ACC112 (cell line): ENCODE results near the gene OR52R1.

Experiments used
- H2AFZ ChIP-seq: fragments of 200-600 bp; sonication (generic); one replicate; pipeline ENCODE4 v1.6.0; 2017; ENCODE audit warnings: antibody characterized with exemption, low read length; ENCODE audit not compliant: unreplicated experiment
- H3K27ac ChIP-seq: fragments of 200-600 bp; sonication (generic); 2 replicates; pipeline ENCODE4 v1.5.1; 2014; ENCODE audit warnings: low read depth, mild to moderate bottlenecking, antibody characterized with exemption, low read length, moderate library complexity
- H3K27me3 ChIP-seq: fragments of 200-600 bp; sonication (generic); 2 replicates; pipeline ENCODE4 v1.6.1; 2014; ENCODE audit warnings: mild to moderate bottlenecking, antibody characterized with exemption, low read length, moderate library complexity, mixed read lengths; ENCODE audit not compliant: insufficient read depth
- H3K36me3 ChIP-seq: fragments of 200-600 bp; sonication (generic); 2 replicates; pipeline ENCODE4 v1.6.1; 2016; ENCODE audit warnings: mild to moderate bottlenecking, antibody characterized with exemption, low read length, moderate library complexity, mixed read lengths; ENCODE audit not compliant: insufficient read depth
- H3K4me1 ChIP-seq: fragments of 200-600 bp; sonication (generic); one replicate; pipeline ENCODE4 v1.6.1; 2016; ENCODE audit warnings: low read length, mixed read lengths; ENCODE audit not compliant: insufficient read depth, unreplicated experiment, control insufficient read depth
- H3K4me3 ChIP-seq: fragments of 200-600 bp; sonication (generic); 2 replicates; pipeline ENCODE4 v1.5.1; 2014; ENCODE audit warnings: mild to moderate bottlenecking, low read depth, low read length
- H3K79me2 ChIP-seq: fragments of 200-600 bp; sonication (generic); one replicate; pipeline ENCODE4 v1.6.0; 2016; ENCODE audit warnings: low read length; ENCODE audit not compliant: control insufficient read depth, unreplicated experiment, insufficient read depth

OR52R1 gene

DNA sequence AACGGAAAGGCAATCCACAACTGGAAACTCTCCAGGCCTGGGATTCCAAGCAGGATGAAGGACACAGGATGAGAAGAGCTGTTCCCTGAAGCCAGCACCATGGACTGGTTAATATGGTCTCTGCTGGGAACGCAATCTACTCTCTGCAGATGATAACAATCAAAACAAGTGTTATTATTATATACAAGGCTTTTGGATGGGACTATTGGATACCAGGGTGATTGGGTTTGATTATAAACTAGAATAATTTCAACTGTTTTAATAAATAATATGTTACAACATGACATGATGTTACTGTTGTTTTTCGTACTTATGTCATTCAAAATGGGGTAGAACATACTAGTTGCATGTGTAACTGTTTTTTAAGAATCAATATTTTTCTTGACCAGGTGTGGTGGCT, at the start of gene OR52R1:
OR52R1 (minus strand) TSS at position 101 of the 400 bp plus-strand sequence; CDS start at position 101, 0 bp downstream.
- Histone ChIP-seq H2AFZ (no peak within 1 kb of the TSS), H3K27ac (no peak within 1 kb of the TSS), H3K4me3 (no peak within 1 kb of the TSS), H3K4me1 (no peaks in the 10 kb centered on the region), H3K79me2 (no peaks in the 10 kb centered on the region), H3K27me3 (no peaks in the 10 kb centered on the region), H3K36me3 (no peaks in the 10 kb centered on the region)

DNA sequence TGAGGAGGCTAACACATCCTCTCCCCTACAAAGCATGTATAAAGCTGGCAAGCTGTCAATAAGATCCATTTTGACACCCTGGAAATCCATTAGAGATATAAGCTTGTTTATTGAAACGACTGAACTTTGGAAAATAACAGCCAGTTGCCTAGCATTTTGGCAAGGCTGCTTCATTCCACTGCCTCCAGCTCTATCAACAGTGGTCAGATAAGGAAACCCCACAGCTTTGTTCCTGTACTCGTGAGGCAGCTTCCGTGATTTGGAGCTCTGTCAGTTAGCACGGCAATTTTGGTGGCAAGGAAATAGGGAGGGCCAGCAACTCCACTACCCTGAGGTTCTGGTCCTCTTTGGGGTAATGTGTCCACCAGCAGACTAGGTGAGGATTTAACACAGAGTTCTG, 46.9 kb upstream of the OR52R1 start:
- no peak overlapping the region for H3K27ac ChIP-seq
- H3K4me3 ChIP-seq = no peak overlapping the region
- no peaks in the 10 kb centered on the region for H3K79me2 ChIP-seq
- H3K27me3 ChIP-seq = no peaks in the 10 kb centered on the region
- no peaks in the 10 kb centered on the region for H3K36me3 ChIP-seq
- no peaks in the 10 kb centered on the region for H3K4me1 ChIP-seq
- no peak overlapping the region for H2AFZ ChIP-seq

DNA sequence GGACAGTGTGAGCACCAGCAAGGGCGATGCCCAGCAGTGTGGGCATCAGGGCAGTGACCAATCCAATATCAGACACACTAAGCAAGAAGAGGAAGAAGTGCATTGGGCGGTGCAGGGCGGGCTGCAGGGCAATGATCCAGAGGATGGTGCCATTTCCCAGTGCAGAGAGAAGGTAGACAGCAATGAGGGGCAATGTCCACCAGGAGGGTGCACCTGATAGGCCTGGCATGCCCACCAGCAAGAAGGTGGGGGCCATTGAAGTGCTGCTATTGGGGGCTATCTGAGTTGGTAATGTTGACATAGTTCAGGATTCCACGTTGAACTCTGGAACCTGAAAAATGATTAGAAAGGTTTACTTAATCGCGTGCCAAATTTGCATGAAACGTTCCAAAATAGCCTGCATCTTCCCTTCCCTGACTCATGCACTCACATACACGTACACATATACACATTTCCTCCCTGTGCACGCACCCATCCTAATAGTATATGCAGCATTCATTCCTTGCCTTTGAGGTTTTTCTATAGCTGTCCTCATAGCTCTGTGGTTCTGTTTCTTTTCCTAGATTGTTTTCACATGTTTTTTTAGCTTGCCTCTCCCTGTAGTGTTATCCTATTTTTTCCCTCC, 44.8 kb upstream of the OR52R1 start, which contains the start of gene OR51S1:
OR51S1 (minus strand) TSS at position 301 of the 625 bp plus-strand sequence; CDS start at position 301, 0 bp downstream.
- H2AFZ ChIP-seq = no peak within 1 kb of the TSS

DNA sequence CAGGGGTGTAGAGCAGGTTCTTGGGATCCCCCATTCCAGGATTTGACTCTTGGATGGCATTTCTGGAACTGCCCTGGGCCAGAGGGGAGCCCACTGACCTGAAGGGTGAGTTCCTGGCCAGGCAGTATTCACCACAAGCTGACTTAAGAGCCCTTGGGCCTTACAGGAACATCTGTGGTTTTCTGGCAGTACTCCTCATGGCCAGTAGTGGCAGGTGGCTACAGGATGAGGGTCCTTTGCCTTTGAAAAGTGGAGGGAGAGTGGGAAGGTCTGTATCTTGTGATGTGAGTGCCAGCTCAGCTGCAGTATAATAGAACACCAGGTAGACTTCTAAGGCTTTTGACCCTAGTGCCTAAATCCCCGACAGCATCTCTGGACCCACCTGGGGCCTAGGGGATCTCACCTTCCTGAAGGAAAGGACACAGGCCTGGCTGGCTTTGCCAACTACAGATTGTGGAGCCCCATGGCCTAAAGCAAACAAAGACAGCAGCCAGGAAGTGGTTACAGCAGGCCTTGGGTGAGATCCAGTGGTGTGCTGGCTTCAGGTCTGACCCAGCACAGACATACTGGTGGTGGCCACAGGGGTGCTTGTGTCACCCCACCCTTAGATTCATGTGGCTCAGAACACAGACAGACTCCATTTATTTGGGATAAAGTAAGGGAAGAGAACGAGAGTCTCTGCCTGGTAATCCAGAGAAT, 35.8 kb upstream of the OR52R1 start:
- Histone ChIP-seq H3K79me2 (no peaks in the 10 kb centered on the region), H3K4me3 (no peak overlapping the region), H3K36me3 (no peaks in the 10 kb centered on the region), H3K27ac (no peak overlapping the region), H3K27me3 (no peaks in the 10 kb centered on the region), H2AFZ (no peak overlapping the region), H3K4me1 (no peaks in the 10 kb centered on the region)

More for the DNA sequence above, 44.8 kb upstream of the OR52R1 start, which contains the start of gene OR51S1:
- no peak within 1 kb of the TSS for H3K27ac ChIP-seq
- no peaks in the 10 kb centered on the region for H3K4me1 ChIP-seq
- no peaks in the 10 kb centered on the region for H3K79me2 ChIP-seq
- H3K27me3 ChIP-seq = no peaks in the 10 kb centered on the region
- no peak within 1 kb of the TSS for H3K4me3 ChIP-seq
- no peaks in the 10 kb centered on the region for H3K36me3 ChIP-seq

DNA sequence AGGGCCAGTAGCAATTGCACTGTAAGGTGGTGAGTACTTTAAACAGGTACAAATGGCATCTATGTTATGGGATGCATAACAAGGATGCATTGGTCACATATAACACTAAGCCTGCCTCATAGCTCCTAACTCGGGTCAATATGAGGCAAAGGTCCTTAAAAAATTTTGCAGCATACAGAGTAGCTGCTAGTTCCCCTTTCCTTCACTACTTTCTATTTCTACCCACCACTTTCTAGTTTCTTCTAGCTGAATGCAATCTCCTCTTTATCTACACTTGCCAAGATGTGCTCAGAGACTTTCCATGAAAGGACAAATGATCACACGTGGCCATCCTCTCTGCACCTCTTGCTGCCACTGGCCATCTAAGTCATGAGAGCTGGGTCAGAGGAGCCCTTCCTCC, 26.7 kb upstream of the OR52R1 start:
- Histone ChIP-seq H3K4me1 (no peaks in the 10 kb centered on the region), H3K79me2 (no peaks in the 10 kb centered on the region), H3K4me3 (no peak overlapping the region), H2AFZ (no peak overlapping the region), H3K36me3 (no peaks in the 10 kb centered on the region), H3K27me3 (no peaks in the 10 kb centered on the region), H3K27ac (no peak overlapping the region)

DNA sequence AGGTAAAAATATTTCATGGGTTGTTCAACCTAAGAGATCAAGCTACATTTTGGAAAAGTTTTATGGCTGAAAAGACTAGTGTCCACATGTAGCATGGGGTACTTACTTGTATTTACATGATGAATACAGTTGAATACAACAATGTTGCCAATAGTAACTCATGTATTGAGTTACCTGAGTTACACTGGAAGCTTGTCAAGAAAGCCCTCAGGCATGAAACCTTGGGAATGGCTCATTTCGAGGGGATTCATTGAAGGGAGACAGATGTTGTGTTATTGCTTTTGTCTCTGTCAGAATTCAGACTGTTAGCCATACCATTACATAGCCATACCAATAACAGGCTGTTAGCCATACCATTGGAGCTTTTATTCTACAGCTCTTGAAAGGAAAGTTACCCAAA, 26.2 kb upstream of the OR52R1 start:
- Histone ChIP-seq H3K27ac (no peak overlapping the region), H2AFZ (no peak overlapping the region), H3K36me3 (no peaks in the 10 kb centered on the region), H3K27me3 (no peaks in the 10 kb centered on the region), H3K4me3 (no peak overlapping the region), H3K4me1 (no peaks in the 10 kb centered on the region), H3K79me2 (no peaks in the 10 kb centered on the region)

DNA sequence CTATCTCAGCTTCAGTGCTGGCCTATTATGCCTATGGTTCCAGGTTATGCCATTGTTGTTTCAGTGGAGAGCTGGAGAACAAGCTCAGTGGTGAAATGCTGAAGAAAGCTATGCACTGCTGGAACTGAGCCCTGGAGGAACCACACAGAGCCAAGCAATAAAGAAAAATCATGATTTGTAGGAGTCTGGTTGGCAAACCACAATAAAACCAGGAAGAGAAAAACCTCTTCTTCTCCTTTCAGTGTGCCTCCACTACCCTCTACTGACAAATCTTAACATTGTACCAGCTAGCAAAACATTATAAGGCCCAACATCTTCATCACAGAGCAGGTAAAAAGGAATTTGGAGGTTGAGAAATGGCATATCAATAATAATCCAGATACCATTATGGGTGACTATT, 22.2 kb upstream of the OR52R1 start:
- Histone ChIP-seq H3K27me3 (no peaks in the 10 kb centered on the region), H2AFZ (no peak overlapping the region), H3K27ac (no peak overlapping the region), H3K36me3 (no peaks in the 10 kb centered on the region), H3K4me1 (no peaks in the 10 kb centered on the region), H3K4me3 (no peak overlapping the region), H3K79me2 (no peaks in the 10 kb centered on the region)

DNA sequence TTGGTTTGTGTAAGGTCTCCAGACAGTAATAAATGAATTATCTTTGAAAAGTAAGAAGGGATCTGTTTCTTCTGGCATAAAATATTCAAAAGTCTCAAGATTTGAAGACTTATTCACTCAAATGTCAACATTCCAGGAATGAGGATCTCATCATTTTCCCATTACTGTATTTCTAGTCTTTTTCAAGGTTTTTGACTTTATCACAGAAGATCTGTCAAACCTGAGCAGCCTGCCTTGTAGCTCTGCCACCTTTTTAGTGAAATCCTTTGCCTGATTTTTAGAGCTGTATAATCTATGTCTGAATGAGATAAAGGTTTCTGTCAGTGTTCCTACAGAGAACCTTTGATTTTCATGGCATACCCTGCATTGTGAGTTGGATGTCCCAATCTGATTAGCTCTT, 21.0 kb upstream of the OR52R1 start:
- H3K4me1 ChIP-seq = no peaks in the 10 kb centered on the region
- H3K36me3 ChIP-seq = no peaks in the 10 kb centered on the region
- no peaks in the 10 kb centered on the region for H3K27me3 ChIP-seq
- H3K4me3 ChIP-seq = no peak overlapping the region
- no peak overlapping the region for H3K27ac ChIP-seq
- H3K79me2 ChIP-seq = no peaks in the 10 kb centered on the region
- H2AFZ ChIP-seq = no peak overlapping the region

DNA sequence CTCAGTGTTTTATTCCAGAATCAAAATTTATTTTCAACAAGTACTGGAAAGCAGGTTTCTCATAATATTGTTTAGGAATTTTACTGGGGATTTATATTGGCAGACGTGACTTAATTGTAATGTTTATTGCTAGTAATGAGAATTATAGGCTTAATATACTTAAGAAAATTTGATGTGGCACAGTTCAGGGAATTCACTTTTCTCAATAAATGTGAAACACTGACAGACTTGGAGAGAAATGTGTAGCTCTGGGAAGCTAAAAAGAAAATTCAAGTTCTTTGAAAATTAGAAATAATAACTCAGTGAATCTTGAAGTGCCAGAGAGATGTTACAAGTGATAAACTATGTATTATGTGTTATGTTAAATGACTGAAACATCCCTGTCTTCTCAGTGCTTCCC, 16.8 kb upstream of the OR52R1 start, which contains the start of gene OR51F2:
OR51F2 (plus strand) TSS at position 301 of the 400 bp plus-strand sequence. CDS start 101 bp downstream, outside the sequence.
- H3K79me2 ChIP-seq = no peaks in the 10 kb centered on the region
- no peak within 1 kb of the TSS for H3K4me3 ChIP-seq
- H2AFZ ChIP-seq = no peak within 1 kb of the TSS

DNA sequence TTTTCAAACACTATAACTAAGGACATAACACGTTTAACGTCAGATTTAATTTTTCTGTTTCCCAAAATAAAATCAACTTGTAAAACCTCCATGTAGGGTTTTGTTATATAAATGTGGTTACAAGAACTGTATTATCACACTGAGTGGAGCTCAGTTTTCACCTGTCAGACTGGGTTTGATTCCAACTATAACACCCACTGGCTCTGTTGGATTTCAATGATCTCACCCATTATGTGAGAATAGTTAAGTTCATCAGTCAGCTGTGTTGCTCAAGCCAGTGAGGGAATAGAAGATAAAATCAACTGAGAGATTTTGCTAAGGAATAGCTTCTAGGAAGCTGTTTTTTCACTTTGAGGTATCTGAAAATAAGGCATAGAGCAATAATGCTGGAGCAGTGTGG, 5.1 kb upstream of the OR52R1 start:
- Histone ChIP-seq H3K27ac (no peak overlapping the region), H3K27me3 (no peaks in the 10 kb centered on the region), H3K79me2 (no peaks in the 10 kb centered on the region), H3K36me3 (no peaks in the 10 kb centered on the region), H2AFZ (no peak overlapping the region), H3K4me1 (no peaks in the 10 kb centered on the region), H3K4me3 (no peak overlapping the region)

More for the DNA sequence above, 16.8 kb upstream of the OR52R1 start, which contains the start of gene OR51F2:
- Histone ChIP-seq H3K27ac (no peak within 1 kb of the TSS), H3K36me3 (no peaks in the 10 kb centered on the region), H3K27me3 (no peaks in the 10 kb centered on the region), H3K4me1 (no peaks in the 10 kb centered on the region)

DNA sequence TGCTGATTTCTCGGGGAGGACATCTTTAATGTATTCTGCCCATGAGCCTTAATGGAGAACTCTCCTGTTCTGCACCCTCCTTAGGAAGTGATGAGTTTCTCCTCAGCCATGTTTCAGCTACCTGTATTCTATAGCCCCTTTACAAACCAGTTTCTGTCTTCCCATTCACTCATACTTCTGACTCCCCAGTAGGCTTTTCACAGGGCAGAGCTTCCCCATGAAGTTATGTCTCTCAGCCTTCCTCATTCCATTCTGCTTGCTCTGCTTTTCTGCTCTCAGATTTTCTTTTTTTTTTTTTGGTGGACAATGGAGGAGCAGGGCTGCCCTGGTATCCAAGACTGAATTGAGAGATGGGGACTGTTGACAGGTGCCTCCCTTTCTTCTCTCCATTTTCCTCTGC, 4.3 kb upstream of the OR52R1 start:
- no peak overlapping the region for H3K27ac ChIP-seq
- no peak overlapping the region for H2AFZ ChIP-seq

More for the DNA sequence above, 4.3 kb upstream of the OR52R1 start:
- no peaks in the 10 kb centered on the region for H3K27me3 ChIP-seq
- no peak overlapping the region for H3K4me3 ChIP-seq
- H3K79me2 ChIP-seq = no peaks in the 10 kb centered on the region
- H3K36me3 ChIP-seq = no peaks in the 10 kb centered on the region
- no peaks in the 10 kb centered on the region for H3K4me1 ChIP-seq
